Activated T-helper 2 cell treated with anti-CD3 and anti-CD28 coated beads, Interferon-gamma antibody, Interleukin-2, Interleukin-4, amounts not matched to agents 10 μg/mL and 5 μg/mL and 100 μg/mL, durations not matched to agents 14 hours and 24 hours and 36 hours (primary cell): ENCODE data around the gene CD8B2. TPM values are rescaled to one million over a fixed set of nuclear protein-coding genes. Genes with fewer than 3 reads are reported as not detected.
"Not testable (repeated sequence)": the region's sequence is repeated elsewhere in the genome, so short reads cannot be mapped to it uniquely, and the experiment has no call there.

Experiments
- DNase-seq: peaks from one replicate; pipeline ENCODE4 v3.0.0; 2021; ENCODE audit warnings: low spot score
- H3K27ac Mint-ChIP-seq: one replicate; pipeline ENCODE4 v1.8.0; 2021; ENCODE audit warnings: mixed read lengths
- H3K27me3 Mint-ChIP-seq: one replicate; pipeline ENCODE4 v1.8.0; 2021; ENCODE audit warnings: low read depth, mixed read lengths
- H3K36me3 Mint-ChIP-seq: one replicate; pipeline ENCODE4 v1.8.0; 2021; ENCODE audit warnings: low read depth, mixed read lengths
- H3K4me1 Mint-ChIP-seq: one replicate; pipeline ENCODE4 v1.8.0; 2021; ENCODE audit warnings: low read depth, mixed read lengths
- H3K4me3 Mint-ChIP-seq: one replicate; pipeline ENCODE4 v1.8.0; 2021; ENCODE audit warnings: low read depth, mild to moderate bottlenecking, moderate library complexity, mixed read lengths
- H3K9me3 Mint-ChIP-seq: one replicate; pipeline ENCODE4 v1.8.0; 2021; ENCODE audit warnings: mixed read lengths
- intact Hi-C: fragments of 100-400 bp; cut with micrococcal nuclease; formaldehyde crosslinking; loops from one replicate; pipeline ENCODE4 v1.15.1; 2023
- total RNA-seq: library from RNA; stranded (reverse); gene quantifications from 2 replicates; pipeline ENCODE4 v1.2.3, GENCODE V29; 2022

Gene CD8B2
- total RNA-seq, 1 donor from 2014 or later: not detected

DNA sequence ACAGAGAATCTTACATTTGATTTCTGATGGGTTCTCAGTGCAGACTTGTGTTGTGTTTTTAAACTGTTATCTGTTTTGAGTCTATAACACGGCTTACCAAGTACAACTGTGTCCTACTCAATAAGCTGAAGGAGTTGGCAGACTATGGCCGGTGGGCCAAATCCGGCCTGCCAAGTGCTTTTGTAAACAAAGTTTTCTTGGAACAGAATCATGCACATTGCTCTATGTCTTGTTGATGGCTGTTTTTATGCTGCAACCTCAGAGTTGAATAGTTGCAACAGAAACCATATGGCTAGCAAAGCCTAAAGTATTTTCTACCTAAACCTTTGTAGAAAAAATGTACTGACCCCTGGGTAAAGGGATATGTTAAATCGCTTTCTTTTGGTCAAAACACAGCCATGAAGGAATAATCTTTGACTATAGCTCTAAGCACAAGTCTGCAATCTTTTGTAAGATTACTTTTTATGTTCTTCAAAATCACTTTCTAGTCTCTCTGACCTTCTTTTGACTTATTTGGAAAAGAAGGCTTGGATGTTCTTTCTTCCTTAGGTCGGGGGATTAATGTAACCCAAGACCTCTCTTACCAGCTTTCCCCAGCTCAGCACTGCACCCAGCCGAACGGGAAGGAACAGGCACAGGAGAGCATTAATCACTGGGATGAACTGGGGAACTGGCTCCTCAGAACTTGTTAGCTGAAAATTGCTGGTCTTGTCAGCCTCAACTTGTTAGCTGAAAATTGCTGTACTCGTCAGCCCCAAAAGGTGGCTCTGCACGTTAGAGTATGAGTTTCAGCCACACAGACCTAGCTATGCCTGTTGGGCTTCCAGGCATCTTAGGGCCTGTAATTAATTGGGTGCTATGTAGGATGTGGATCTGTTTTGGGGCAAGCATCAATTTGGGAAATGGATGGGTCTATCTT lies 75.4 kb downstream of the CD8B2 start:
- Mint-ChIP-seq H3K27me3 (no peaks in the 10 kb centered on the region), H3K9me3 (no peaks in the 10 kb centered on the region), H3K36me3 (no peaks in the 10 kb centered on the region), H3K4me3 (no peak overlapping the region), H3K27ac (no peak overlapping the region), H3K4me1 (no peaks in the 10 kb centered on the region)
- intact Hi-C loops: no loop called here
- no peak for DNase-seq

DNA sequence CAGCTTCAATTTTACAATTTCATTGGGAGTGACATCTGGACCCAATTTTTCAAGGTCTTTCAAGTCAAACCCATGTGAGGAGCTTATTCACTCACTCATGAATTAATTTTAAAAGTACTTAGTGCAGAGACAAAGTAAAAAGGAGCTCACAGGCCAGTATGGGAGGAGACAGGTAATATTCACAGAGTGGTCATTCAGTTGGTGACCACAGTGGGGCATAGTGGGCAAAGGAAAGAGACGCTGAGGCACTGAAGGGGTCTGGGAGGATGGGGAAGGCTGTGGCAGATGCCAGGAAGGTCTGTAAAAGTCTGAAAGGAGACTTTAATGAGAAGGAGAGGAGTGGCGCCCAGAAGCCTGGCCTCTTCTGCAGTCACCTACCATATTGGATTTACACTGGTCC lies 76.0 kb downstream of the CD8B2 start:
- Mint-ChIP-seq H3K9me3 (no peaks in the 10 kb centered on the region), H3K36me3 (no peaks in the 10 kb centered on the region), H3K4me1 (no peaks in the 10 kb centered on the region), H3K4me3 (no peak overlapping the region), H3K27me3 (no peaks in the 10 kb centered on the region), H3K27ac (no peak overlapping the region)
- no peak for DNase-seq
- intact Hi-C loops: no loop called here

DNA sequence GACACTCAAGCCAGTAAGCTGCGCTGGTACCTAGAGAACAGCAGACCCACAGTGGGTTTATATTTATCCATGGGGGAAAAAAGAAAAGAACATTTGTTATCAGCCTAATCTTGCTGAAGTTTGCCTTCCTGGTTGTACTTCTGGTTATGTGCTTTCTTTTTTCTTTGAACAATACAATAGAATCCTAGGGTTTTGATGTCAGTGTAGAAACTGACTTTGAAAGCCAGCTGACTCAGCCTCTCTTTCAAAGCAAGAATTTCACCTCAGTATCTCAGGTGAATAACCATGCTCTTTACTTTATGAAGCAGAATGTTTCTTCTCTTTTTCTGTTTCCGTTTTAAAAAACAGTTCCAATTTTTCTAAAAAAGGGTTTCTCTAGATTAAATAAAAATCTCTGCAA lies 78.4 kb downstream of the CD8B2 start:
- H3K4me3 Mint-ChIP-seq: no peak overlapping the region
- no peaks in the 10 kb centered on the region for H3K36me3 Mint-ChIP-seq
- H3K27ac Mint-ChIP-seq: no peak overlapping the region
- no peaks in the 10 kb centered on the region for H3K27me3 Mint-ChIP-seq
- H3K9me3 Mint-ChIP-seq: no peaks in the 10 kb centered on the region
- no peaks in the 10 kb centered on the region for H3K4me1 Mint-ChIP-seq
- DNase-seq: no peak
- intact Hi-C loops: no loop called here

DNA sequence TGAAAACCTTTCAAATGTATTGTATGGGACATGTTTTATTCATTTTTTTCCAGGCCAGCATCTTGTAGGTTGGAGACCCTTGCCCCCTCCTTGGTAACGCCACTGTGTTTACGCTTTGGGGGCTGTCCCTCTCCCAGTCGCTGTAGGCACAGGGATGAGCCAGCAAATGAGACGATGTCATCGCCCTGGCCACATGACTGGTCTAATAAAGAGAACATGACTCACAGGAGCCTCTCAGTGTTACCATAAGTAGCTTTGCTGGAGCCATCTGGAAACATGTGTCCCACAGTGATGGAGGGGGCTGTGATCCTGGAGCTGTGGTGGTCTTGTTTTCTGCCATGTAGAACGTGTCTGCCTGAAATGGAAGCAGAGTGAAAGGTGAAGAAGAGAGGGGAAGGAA lies 78.9 kb downstream of the CD8B2 start:
- DNase-seq: no peak
- Mint-ChIP-seq H3K4me3 (no peak overlapping the region), H3K9me3 (no peaks in the 10 kb centered on the region), H3K27ac (no peak overlapping the region), H3K36me3 (no peaks in the 10 kb centered on the region), H3K27me3 (peaks cover under 1% of the 10 kb centered on the region), H3K4me1 (no peaks in the 10 kb centered on the region)
- intact Hi-C loops: no loop called here

DNA sequence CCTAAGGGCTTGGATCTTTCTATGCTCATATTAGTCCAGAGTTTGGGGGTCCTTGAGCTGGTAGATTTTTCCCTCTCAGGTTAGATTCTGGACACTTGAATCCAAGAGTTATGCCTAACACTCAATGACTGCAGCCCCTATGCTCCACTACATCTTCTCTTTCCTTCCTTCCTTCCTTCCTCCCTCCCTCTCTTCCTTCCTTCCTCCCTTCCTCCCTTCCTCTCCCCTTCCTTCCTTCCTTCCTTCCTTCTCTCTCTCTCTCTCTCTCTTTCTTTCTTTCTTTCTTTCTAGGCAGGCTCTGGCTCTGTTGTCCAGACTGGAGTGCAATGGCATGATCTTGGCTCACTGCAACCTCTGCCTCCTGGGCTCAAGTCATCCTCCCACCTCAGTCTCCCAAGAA lies 79.3 kb downstream of the CD8B2 start:
- intact Hi-C loops, H3K27ac Mint-ChIP-seq, H3K4me3 Mint-ChIP-seq: not testable (repeated sequence)

DNA sequence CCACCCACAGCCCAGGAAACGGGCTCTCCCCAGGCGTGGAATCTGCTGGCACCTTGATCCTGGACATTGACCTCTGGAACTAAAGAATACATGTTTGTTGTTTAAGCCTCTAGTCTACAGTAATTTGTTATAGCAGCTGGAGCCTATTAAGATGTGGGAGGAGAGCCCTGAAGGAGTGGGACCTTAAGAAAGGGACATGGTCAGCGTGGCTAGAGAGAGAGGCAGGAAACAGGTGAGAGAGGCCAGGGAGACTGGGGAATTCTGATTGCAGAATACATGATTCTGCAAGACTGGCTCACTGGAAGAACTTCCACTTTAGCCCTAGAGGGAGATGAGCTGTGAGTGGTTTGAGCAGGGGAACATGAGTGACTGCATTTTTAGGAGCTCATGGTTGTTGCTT lies 83.2 kb downstream of the CD8B2 start:
- no peak for DNase-seq
- Mint-ChIP-seq H3K27ac (no peak overlapping the region), H3K27me3 (peaks cover 6% of the 10 kb centered on the region), H3K4me3 (no peak overlapping the region), H3K9me3 (no peaks in the 10 kb centered on the region), H3K4me1 (no peaks in the 10 kb centered on the region), H3K36me3 (no peaks in the 10 kb centered on the region)
- intact Hi-C loops: no loop called here

More for the DNA sequence above, 79.3 kb downstream of the CD8B2 start:
- not testable (repeated sequence) for H3K27me3 Mint-ChIP-seq, H3K9me3 Mint-ChIP-seq, H3K36me3 Mint-ChIP-seq, H3K4me1 Mint-ChIP-seq, DNase-seq

Other genes with a start within 250 kb of the CD8B2 start
- gene RGPD3, start 19.0 kb upstream of the CD8B2 start, total RNA-seq: 0.30 and 0.34 TPM in 2 replicates